K562 (cell line): ENCODE data around the gene EXO5. TPM values are rescaled to one million over a fixed set of nuclear protein-coding genes. Genes with fewer than 3 reads are reported as not detected.

Experiments used
- ASH1L ChIP-seq: fragments of 450-650 bp; IDR thresholded peaks from 2 replicates; pipeline ENCODE4 v1.6.1; 2018; ENCODE audit warnings: borderline replicate concordance, mild to moderate bottlenecking, low read depth; ENCODE audit not compliant: partially characterized antibody
- BDP1 ChIP-seq: IDR thresholded peaks from 3 replicates; pipeline ENCODE4 v1.6.1; 2011; ENCODE audit not compliant: insufficient read length, insufficient read depth
- CBFB ChIP-seq: sonication (generic); formaldehyde crosslinking; IDR thresholded peaks from 2 replicates; pipeline ENCODE4 v1.4.0; 2020; ENCODE audit warnings: mild to moderate bottlenecking, missing genetic modification reagents
- CBX1 ChIP-seq: sonication (generic); IDR thresholded peaks from 2 replicates; pipeline ENCODE4 v1.6.1; 2016; ENCODE audit warnings: antibody characterized with exemption, low read depth, mild to moderate bottlenecking
- CBX3 ChIP-seq, 2 experiments: IDR thresholded peaks; 1 replicate in 1 of 2; 2 replicates in 1 of 2; pipeline ENCODE4 v1.6.1; 2012; ENCODE audit warnings: inconsistent platforms in 2 of 2, low read length in 2 of 2, borderline replicate concordance in 1 of 2, control low read depth in 1 of 2
- EGR1 ChIP-seq: fragments of 450-650 bp; conservative IDR thresholded peaks from 2 replicates; pipeline ENCODE4 v1.6.1; 2017; ENCODE audit warnings: mild to moderate bottlenecking
- EHMT2 ChIP-seq: fragments of 450-650 bp; IDR thresholded peaks from 2 replicates; pipeline ENCODE4 v1.6.1; 2018; ENCODE audit warnings: antibody characterized with exemption
- HDAC2 ChIP-seq: fragments of 450-650 bp; IDR thresholded peaks from 2 replicates; pipeline ENCODE4 v1.6.1; 2016; ENCODE audit warnings: mild to moderate bottlenecking
- ILK ChIP-seq: fragments of 450-650 bp; IDR thresholded peaks from 2 replicates; pipeline ENCODE4 v1.6.1; 2016; ENCODE audit warnings: missing genetic modification characterization, low read depth, mild to moderate bottlenecking, missing compliant biosample characterization, moderate library complexity, borderline replicate concordance
- JUND ChIP-seq, 2 experiments: IDR thresholded peaks; 2 replicates in 1 of 2; 3 replicates in 1 of 2; pipeline ENCODE4 v1.6.1; 2011; ENCODE audit warnings: borderline replicate concordance in 2 of 2, low read depth in 2 of 2, low read length in 2 of 2, improper control_type of control experiment in 1 of 2, missing biosample characterization in 1 of 2, missing genetic modification characterization in 1 of 2, missing genetic modification reagents in 1 of 2
- KAT8 ChIP-seq: fragments of 450-650 bp; IDR thresholded peaks from 2 replicates; pipeline ENCODE4 v1.6.1; 2016; ENCODE audit warnings: low read depth, mild to moderate bottlenecking
- MAFG ChIP-seq: fragments of 450-650 bp; conservative IDR thresholded peaks from 2 replicates; pipeline ENCODE4 v1.6.1; 2016; ENCODE audit warnings: missing genetic modification characterization, missing compliant biosample characterization
- PHB2 ChIP-seq: fragments of 450-650 bp; IDR thresholded peaks from 2 replicates; pipeline ENCODE4 v1.6.1; 2017; ENCODE audit warnings: low read depth
- RBM17 ChIP-seq: fragments of 200-400 bp; formaldehyde crosslinking; IDR thresholded peaks from 2 replicates; pipeline ENCODE4 v1.6.1; 2017; ENCODE audit warnings: low read depth, mild to moderate bottlenecking, low read length, borderline replicate concordance
- RBM25 ChIP-seq: fragments of 200-400 bp; formaldehyde crosslinking; IDR thresholded peaks from 2 replicates; pipeline ENCODE4 v1.6.1; 2018; ENCODE audit warnings: low read length, low read depth, moderate library complexity; ENCODE audit not compliant: severe bottlenecking
- RBM34 ChIP-seq: fragments of 200-400 bp; formaldehyde crosslinking; IDR thresholded peaks from 2 replicates; pipeline ENCODE4 v1.6.1; 2018; ENCODE audit warnings: low read length, borderline replicate concordance; ENCODE audit not compliant: insufficient read depth
- TCF3 ChIP-seq: sonication (generic); formaldehyde crosslinking; IDR thresholded peaks from 2 replicates; pipeline ENCODE4 v1.4.0; 2020; ENCODE audit warnings: mild to moderate bottlenecking, missing genetic modification reagents
- TRIM28 ChIP-seq: fragments of 450-650 bp; IDR thresholded peaks from 2 replicates; pipeline ENCODE4 v1.6.1; 2017
- ZBTB17 ChIP-seq: fragments of 450-650 bp; formaldehyde crosslinking; IDR thresholded peaks from 2 replicates; pipeline ENCODE4 v1.4.0; 2020; ENCODE audit warnings: mild to moderate bottlenecking
- ZNF668 ChIP-seq: fragments of 250-450 bp; sonication (Bioruptor Pico); IDR thresholded peaks from 2 replicates; pipeline ENCODE4 v1.8.0; 2022; ENCODE audit warnings: mild to moderate bottlenecking, inconsistent platforms
- polyA plus RNA-seq, 8 experiments: library from polyadenylated mRNA; depleted of rRNA in 4 of 8; stranded (reverse) in 5 of 8; unstranded in 3 of 8; fragments of >200 nt; fragmentation: Nextera tagmentation in 2 of 8; fragmentation: Illumina TruSeq in 1 of 8; extraction: Ambion mirVana in 2 of 8; extraction: Trizol in 1 of 8; gene quantifications; 2 replicates each; pipeline versions ENCODE4 v1.2.1 to v1.2.3, GENCODE V29; 2011 to 2014; ENCODE audit warnings: inconsistent platforms in 1 of 8, missing spikeins in 1 of 8
- total RNA-seq, 7 experiments: library from RNA; depleted of rRNA in 6 of 7; stranded (reverse); fragments of >200 nt in 6 of 7; fragmentation: Illumina TruSeq in 2 of 7; extraction: Trizol in 2 of 7; gene quantifications; 2 replicates each; pipeline versions ENCODE4 v1.2.1 to v1.2.3, GENCODE V29; 2011 to 2021; ENCODE audit warnings: low replicate concordance in 1 of 7
- TF ChIP-seq, protein P1 (sequence below), 2 experiments: IDR thresholded peaks; 2 replicates each; pipeline ENCODE4 v1.6.1; 2012; ENCODE audit warnings: improper control_type of control experiment in 2 of 2, low read depth in 2 of 2, low read length in 2 of 2, borderline replicate concordance in 1 of 2
- TF ChIP-seq, protein P2 (sequence below): fragments of 250-450 bp; sonication (Bioruptor Pico); IDR thresholded peaks from 2 replicates; pipeline ENCODE4 v1.5.0; 2021; ENCODE audit warnings: mild to moderate bottlenecking, moderate library complexity
- TF ChIP-seq, protein P3 (sequence below): fragments of 450-650 bp; formaldehyde crosslinking; IDR thresholded peaks from 2 replicates; pipeline ENCODE4 v1.4.0; 2020; ENCODE audit warnings: mild to moderate bottlenecking, moderate library complexity

The EXO5 gene
- total and polyA plus RNA-seq, 9 of the 15 experiments (the other 6 are each of a cell fraction or from before 2014, with no cell fraction given): 1.1 to 4.3 (median 2.8) TPM

DNA sequence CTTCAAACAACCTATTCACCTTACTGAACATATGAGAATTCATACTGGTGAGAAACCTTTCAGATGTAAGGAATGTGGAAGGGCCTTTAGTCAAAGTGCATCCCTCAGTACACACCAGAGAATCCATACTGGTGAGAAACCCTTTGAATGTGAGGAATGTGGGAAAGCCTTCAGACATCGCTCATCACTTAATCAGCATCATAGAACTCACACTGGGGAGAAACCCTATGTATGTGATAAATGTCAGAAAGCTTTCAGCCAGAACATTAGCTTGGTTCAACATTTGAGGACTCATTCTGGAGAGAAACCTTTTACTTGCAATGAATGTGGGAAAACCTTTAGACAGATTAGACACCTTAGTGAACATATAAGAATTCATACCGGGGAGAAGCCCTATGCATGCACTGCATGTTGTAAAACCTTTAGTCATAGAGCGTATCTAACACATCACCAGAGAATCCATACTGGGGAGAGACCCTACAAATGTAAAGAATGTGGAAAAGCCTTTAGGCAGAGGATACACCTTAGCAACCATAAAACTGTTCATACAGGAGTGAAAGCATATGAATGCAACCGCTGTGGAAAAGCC, 13.2 kb upstream of the EXO5 start (continued):
- TF ChIP-seq, protein P1, sequence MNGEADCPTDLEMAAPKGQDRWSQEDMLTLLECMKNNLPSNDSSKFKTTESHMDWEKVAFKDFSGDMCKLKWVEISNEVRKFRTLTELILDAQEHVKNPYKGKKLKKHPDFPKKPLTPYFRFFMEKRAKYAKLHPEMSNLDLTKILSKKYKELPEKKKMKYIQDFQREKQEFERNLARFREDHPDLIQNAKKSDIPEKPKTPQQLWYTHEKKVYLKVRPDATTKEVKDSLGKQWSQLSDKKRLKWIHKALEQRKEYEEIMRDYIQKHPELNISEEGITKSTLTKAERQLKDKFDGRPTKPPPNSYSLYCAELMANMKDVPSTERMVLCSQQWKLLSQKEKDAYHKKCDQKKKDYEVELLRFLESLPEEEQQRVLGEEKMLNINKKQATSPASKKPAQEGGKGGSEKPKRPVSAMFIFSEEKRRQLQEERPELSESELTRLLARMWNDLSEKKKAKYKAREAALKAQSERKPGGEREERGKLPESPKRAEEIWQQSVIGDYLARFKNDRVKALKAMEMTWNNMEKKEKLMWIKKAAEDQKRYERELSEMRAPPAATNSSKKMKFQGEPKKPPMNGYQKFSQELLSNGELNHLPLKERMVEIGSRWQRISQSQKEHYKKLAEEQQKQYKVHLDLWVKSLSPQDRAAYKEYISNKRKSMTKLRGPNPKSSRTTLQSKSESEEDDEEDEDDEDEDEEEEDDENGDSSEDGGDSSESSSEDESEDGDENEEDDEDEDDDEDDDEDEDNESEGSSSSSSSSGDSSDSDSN (IDR thresholded peaks at IDR 0.05; ENCODE audit: borderline replicate concordance in 1 of 2, low read depth in 2 of 2, low read length in 2 of 2): no peak
- TF ChIP-seq HDAC2 (no peak), PHB2 (no peak), BDP1 (no peak), RBM25 (peak; percentile 25), RBM34 (no peak), CBX1 (peak; percentile 76; the same call in 1 of the 2 replicates), CBX3 (IDR thresholded peaks at IDR 0.05; ENCODE audit: borderline replicate concordance in 1 of 2, low read length in 2 of 2) (peak in 1 of 2 experiments; percentile 74; a peak in 1 of 3 replicates), JUND (IDR thresholded peaks at IDR 0.05; ENCODE audit: borderline replicate concordance, low read depth, low read length) (no peak), JUND (tag; IDR thresholded peaks at IDR 0.05; ENCODE audit: borderline replicate concordance, low read depth, low read length) (no peak), CBFB (no peak), KAT8 (no peak), EHMT2 (no peak), TCF3 (CRISPR knock-in tag) (no peak), EGR1 (no peak), ZNF668 (CRISPR knock-in tag) (no peak), RBM17 (no peak), ZBTB17 (CRISPR knock-in tag) (no peak), TRIM28 (peak; percentile 98), ILK (tag) (no peak), ASH1L (no peak), MAFG (tag) (no peak)
- TF ChIP-seq, protein P2, sequence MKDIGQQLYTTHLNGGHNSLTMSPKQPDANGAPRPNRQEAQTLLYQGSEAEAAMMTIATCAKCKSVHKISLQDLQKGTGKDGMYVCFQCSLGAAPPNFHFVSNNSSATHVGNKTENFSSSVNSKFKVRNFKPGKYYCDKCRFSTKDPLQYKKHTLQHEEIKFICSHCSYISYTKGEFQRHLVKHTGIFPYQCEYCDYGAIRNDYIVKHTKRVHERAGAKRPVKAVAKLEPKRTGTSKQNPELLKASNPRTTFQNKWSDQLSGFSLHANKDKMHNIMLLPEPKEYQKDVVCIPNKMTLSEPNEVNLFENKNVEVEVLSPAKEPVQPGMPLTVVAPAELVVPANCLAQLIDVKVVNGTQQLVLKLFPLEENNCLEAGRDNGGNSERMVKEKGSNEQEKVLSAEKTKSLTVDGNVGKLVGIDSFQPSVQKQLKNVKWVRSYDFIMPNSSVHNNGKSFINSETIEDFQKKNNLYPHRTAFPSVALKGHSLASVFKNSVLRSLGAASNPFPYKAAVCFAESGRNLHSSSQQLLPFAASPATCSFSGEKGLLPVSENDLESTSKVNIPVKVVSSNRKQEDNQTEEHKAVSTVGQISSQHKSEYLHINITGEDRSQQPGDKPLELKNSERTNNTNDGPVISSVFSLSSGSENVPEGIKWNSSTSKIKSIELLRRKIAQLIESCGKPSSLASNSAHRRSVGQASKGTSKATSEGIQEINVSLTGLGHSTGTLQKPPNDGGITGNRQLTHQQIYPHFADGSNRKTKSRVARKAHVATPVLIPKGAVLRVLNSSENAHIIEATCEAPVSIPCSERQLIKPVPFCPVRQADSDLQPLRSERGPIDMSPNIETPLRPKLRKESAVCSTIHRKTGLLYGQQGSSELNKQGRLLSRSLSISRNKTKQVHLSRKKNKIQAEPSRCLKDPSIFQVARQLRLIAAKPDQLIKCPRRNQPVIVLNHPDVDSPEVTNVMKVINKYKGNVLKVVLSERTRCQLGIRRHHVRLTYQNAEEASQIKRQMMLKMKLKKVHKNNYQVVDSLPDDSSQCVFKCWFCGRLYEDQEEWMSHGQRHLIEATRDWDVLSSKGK: no peak
- TF ChIP-seq, protein P3, sequence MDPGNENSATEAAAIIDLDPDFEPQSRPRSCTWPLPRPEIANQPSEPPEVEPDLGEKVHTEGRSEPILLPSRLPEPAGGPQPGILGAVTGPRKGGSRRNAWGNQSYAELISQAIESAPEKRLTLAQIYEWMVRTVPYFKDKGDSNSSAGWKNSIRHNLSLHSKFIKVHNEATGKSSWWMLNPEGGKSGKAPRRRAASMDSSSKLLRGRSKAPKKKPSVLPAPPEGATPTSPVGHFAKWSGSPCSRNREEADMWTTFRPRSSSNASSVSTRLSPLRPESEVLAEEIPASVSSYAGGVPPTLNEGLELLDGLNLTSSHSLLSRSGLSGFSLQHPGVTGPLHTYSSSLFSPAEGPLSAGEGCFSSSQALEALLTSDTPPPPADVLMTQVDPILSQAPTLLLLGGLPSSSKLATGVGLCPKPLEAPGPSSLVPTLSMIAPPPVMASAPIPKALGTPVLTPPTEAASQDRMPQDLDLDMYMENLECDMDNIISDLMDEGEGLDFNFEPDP (CRISPR knock-in tag): no peak
